PC-9 (cell line): ENCODE data around the gene NDUFS7. TPM values are rescaled to one million over a fixed set of nuclear protein-coding genes. Genes with fewer than 3 reads are reported as not detected.

Experiments
- BruUV-seq: library from RNA; stranded (reverse); fragments of 400-500 nt; replicated peaks from 2 replicates; lab custom pipeline; 2021; lab: Mats Ljungman, UMichigan
- CTCF ChIA-PET: fragments of 300-600 bp; sonication (Branson Sonifier 250); formaldehyde crosslinking; loops from one replicate; lab custom pipeline; 2022; ENCODE audit warnings: antibody characterized with exemption; lab: Charles Lee
- POLR2A ChIA-PET: fragments of 300-600 bp; sonication (Branson Sonifier 250); formaldehyde crosslinking; loops from one replicate; lab custom pipeline; 2022; ENCODE audit warnings: antibody characterized with exemption; ENCODE audit not compliant: unreplicated experiment; lab: Charles Lee
- DNase-seq, 2 experiments: peaks; one replicate each; pipeline versions ENCODE4 v3.0.0 to v3.0.0-alpha.2; 2015 to 2022; ENCODE audit warnings: mixed read lengths in 1 of 2
- H2AFZ ChIP-seq: fragments of 200-600 bp; sonication (generic); 2 replicates; pipeline ENCODE4 v1.8.1; 2017; ENCODE audit warnings: antibody characterized with exemption
- H3F3A ChIP-seq: fragments of 200-600 bp; sonication (generic); 2 replicates; pipeline ENCODE4 v1.8.1; 2017; ENCODE audit warnings: antibody characterized with exemption, mild to moderate bottlenecking, low read depth; ENCODE audit not compliant: insufficient read depth
- H3K27ac ChIP-seq: fragments of 200-600 bp; sonication (generic); 2 replicates; pipeline ENCODE4 v1.6.1; 2016; ENCODE audit warnings: mixed run types
- H3K27me3 ChIP-seq: fragments of 200-600 bp; sonication (generic); 2 replicates; pipeline ENCODE4 v1.6.1; 2016; ENCODE audit warnings: low read depth, mixed run types; ENCODE audit not compliant: insufficient read depth
- H3K36me3 ChIP-seq: fragments of 200-600 bp; sonication (generic); 2 replicates; pipeline ENCODE4 v1.6.1; 2016; ENCODE audit warnings: low read depth, mixed run types
- H3K4me1 ChIP-seq: fragments of 200-600 bp; sonication (generic); replicated peaks from 2 replicates; pipeline ENCODE4 v1.6.1; 2016; ENCODE audit warnings: mixed run types; ENCODE audit not compliant: insufficient read depth
- H3K4me2 ChIP-seq: fragments of 200-600 bp; sonication (generic); 2 replicates; pipeline ENCODE4 v1.6.1; 2017; ENCODE audit warnings: mixed run types
- H3K4me3 ChIP-seq: fragments of 200-600 bp; sonication (generic); 2 replicates; pipeline ENCODE4 v1.6.1; 2016; ENCODE audit warnings: mixed run types
- H3K79me2 ChIP-seq: fragments of 200-600 bp; sonication (generic); 2 replicates; pipeline ENCODE4 v1.6.1; 2017; ENCODE audit warnings: low read depth, mixed run types
- H3K9me2 ChIP-seq: fragments of 200-600 bp; sonication (generic); 2 replicates; pipeline ENCODE4 v1.8.1; 2017; ENCODE audit warnings: mild to moderate bottlenecking; ENCODE audit not compliant: insufficient read depth
- H3K9me3 ChIP-seq: fragments of 200-600 bp; sonication (generic); 2 replicates; pipeline ENCODE4 v1.8.1; 2016; ENCODE audit warnings: low read depth; ENCODE audit not compliant: insufficient read depth
- H4K20me1 ChIP-seq: fragments of 200-600 bp; sonication (generic); 2 replicates; pipeline ENCODE4 v1.8.1; 2017; ENCODE audit not compliant: insufficient read depth
- CTCF ChIP-seq: fragments of 200-600 bp; sonication (generic); conservative IDR thresholded peaks from 2 replicates; pipeline ENCODE4 v1.6.1; 2017; ENCODE audit warnings: mixed run types, antibody characterized with exemption, mild to moderate bottlenecking, moderate library complexity
- EZH2 ChIP-seq: fragments of 200-600 bp; sonication (generic); IDR thresholded peaks from 2 replicates; pipeline ENCODE4 v1.8.0; 2017; ENCODE audit warnings: antibody characterized with exemption, low read depth
- intact Hi-C: fragments of 100-400 bp; cut with micrococcal nuclease; formaldehyde crosslinking; loops from one replicate; pipeline ENCODE4 v1.10.0; 2022; ENCODE audit not compliant: unreplicated experiment
- total RNA-seq: library from RNA; stranded (reverse); gene quantifications from 2 replicates; pipeline ENCODE4 v1.2.3, GENCODE V29; 2021

Gene NDUFS7
- total RNA-seq, 1 experiment from 2014 or later: 67.5 TPM

- no peaks in the 10 kb centered on the region for H3K9me2 ChIP-seq
- H4K20me1 ChIP-seq: peaks cover 18% of the 10 kb centered on the region
- ChIA-PET CTCF (no interaction called here), POLR2A (no interaction called here)
- no peaks in the 10 kb centered on the region for H3K27me3 ChIP-seq
- TF ChIP-seq CTCF (no peak), EZH2 (no peak)
- no peak overlapping the region for H2AFZ ChIP-seq
- DNase-seq: no peak
- no peaks in the 10 kb centered on the region for H3K9me3 ChIP-seq
- intact Hi-C loops: no loop called here
- BruUV-seq: no TSS peak
- no peaks in the 10 kb centered on the region for H3K36me3 ChIP-seq
- no peak overlapping the region for H3K4me3 ChIP-seq
- no peaks in the 10 kb centered on the region for H3K4me1 ChIP-seq
- H3F3A ChIP-seq: peaks cover 4% of the 10 kb centered on the region; the same call in 1 of the 2 replicates
- H3K27ac ChIP-seq: no peak overlapping the region
- peaks cover 21% of the 10 kb centered on the region for H3K79me2 ChIP-seq
- no peak overlapping the region for H3K4me2 ChIP-seq
These were observed 38.7 kb downstream of the NDUFS7 start for GRCh38 chr19:1422360-1422759.

GRCh38 chr19:1422943-1423342 is 39.2 kb downstream of the NDUFS7 start:
- no TSS peak for BruUV-seq
- H3K4me2 ChIP-seq: no peak overlapping the region
- no peaks in the 10 kb centered on the region for H3K27me3 ChIP-seq
- no peaks in the 10 kb centered on the region for H3K9me3 ChIP-seq
- no peak for DNase-seq
- peaks cover 15% of the 10 kb centered on the region for H3K79me2 ChIP-seq
- intact Hi-C loops: no loop called here
- no peaks in the 10 kb centered on the region for H3K36me3 ChIP-seq
- H4K20me1 ChIP-seq: peaks cover 12% of the 10 kb centered on the region
- no peaks in the 10 kb centered on the region for H3K9me2 ChIP-seq
- no peak for TF ChIP-seq EZH2
- TF ChIP-seq CTCF: no peak
- CTCF ChIA-PET: no interaction called here
- peaks cover 4% of the 10 kb centered on the region; the same call in 1 of the 2 replicates for H3F3A ChIP-seq
- no peaks in the 10 kb centered on the region for H3K4me1 ChIP-seq
- H2AFZ ChIP-seq: no peak overlapping the region
- no peak overlapping the region for H3K4me3 ChIP-seq
- POLR2A ChIA-PET: no interaction called here
- H3K27ac ChIP-seq: no peak overlapping the region

GRCh38 chr19:1423436-1424191 is 39.9 kb downstream of the NDUFS7 start:
- Histone ChIP-seq H3K36me3 (no peaks in the 10 kb centered on the region), H3K27ac (no peak overlapping the region), H3K4me2 (no peak overlapping the region), H3K4me1 (no peaks in the 10 kb centered on the region), H3F3A (peaks cover 4% of the 10 kb centered on the region; the same call in 1 of the 2 replicates), H3K9me3 (no peaks in the 10 kb centered on the region), H3K9me2 (no peaks in the 10 kb centered on the region), H3K4me3 (no peak overlapping the region), H2AFZ (no peak overlapping the region), H3K27me3 (no peaks in the 10 kb centered on the region), H4K20me1 (peaks cover 7% of the 10 kb centered on the region), H3K79me2 (peaks cover 8% of the 10 kb centered on the region)
- no TSS peak for BruUV-seq
- ChIA-PET POLR2A (no interaction called here), CTCF (no interaction called here)
- TF ChIP-seq EZH2 (no peak), CTCF (no peak)
- DNase-seq: no peak
- intact Hi-C loops: no loop called here
